Measurements from ENCODE around the gene ARHGEF4. TPM values are rescaled to one million over a fixed set of nuclear protein-coding genes. Genes with fewer than 3 reads are reported as not detected.
A peak's percentile ranks its signal among the peaks of the same experiment; 100 is the strongest.

The ARHGEF4 gene
- total RNA-seq, 1 donor from 2014 or later, result 9.1 TPM

DNA sequence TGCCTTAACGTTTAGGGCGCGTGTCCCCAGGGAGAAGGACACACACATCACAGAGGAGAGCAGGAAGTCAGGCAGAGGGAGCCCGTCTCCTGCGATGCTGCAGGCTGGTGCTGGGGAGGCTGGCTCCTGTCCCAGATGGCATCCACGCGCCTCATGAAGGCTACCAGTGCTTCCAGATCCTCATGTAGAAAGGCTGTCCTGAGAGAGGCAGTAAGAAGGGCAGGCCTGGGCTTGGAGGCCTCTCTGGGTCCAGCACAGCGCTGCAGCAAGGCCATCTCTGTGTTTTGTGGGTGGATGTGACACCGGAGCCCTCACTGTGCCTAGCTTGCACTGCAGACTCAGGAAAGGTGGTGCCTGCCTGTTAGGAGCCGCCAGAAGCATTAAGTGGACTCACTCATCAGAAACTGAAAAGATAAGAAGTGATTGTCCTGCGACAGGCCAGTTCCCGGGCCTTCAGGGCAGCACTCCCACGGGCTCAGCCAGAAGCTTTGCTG lies 193.8 kb downstream of the ARHGEF4 start:
- peak overlapping the region; percentile 36 for H3K27ac ChIP-seq
- TF ChIP-seq, protein P1, sequence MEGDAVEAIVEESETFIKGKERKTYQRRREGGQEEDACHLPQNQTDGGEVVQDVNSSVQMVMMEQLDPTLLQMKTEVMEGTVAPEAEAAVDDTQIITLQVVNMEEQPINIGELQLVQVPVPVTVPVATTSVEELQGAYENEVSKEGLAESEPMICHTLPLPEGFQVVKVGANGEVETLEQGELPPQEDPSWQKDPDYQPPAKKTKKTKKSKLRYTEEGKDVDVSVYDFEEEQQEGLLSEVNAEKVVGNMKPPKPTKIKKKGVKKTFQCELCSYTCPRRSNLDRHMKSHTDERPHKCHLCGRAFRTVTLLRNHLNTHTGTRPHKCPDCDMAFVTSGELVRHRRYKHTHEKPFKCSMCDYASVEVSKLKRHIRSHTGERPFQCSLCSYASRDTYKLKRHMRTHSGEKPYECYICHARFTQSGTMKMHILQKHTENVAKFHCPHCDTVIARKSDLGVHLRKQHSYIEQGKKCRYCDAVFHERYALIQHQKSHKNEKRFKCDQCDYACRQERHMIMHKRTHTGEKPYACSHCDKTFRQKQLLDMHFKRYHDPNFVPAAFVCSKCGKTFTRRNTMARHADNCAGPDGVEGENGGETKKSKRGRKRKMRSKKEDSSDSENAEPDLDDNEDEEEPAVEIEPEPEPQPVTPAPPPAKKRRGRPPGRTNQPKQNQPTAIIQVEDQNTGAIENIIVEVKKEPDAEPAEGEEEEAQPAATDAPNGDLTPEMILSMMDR (IDR thresholded peaks at IDR 0.05), result no peak
- DNase-seq (no peak), ATAC-seq (no peak)
- H3K4me3 ChIP-seq, result no peak overlapping the region
- H3K36me3 ChIP-seq, result no peaks in the 10 kb centered on the region
- peaks cover 12% of the 10 kb centered on the region for H3K27me3 ChIP-seq (ENCODE audit: low read depth)
- intact Hi-C loops (cut with DNase I), result no loop called here
- H3K9me3 ChIP-seq, result no peaks in the 10 kb centered on the region
- no peaks in the 10 kb centered on the region for H3K4me1 ChIP-seq

DNA sequence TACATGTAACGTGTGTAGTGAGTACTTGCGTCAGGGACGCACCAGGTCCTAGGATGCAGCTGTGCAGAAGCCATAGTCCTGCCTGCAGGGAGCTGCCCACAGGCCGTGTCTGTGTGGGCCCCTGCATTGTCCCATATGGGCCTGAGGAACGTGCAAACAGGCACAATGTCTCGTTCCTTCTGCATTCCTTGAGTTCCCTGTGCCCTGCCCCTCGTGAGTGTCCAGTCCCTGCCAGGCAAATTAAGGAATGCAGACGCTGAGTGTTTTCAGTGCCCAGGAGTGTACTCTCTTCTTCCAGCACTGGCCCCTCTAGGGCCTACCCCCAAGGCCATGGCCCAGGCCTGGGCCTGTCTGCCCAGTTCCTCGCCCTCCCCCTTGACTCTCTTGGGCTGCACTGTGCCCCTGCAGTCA lies 194.7 kb downstream of the ARHGEF4 start:
- Histone ChIP-seq H3K36me3 (no peaks in the 10 kb centered on the region), H3K27me3 (ENCODE audit: low read depth) (peaks cover 15% of the 10 kb centered on the region), H3K27ac (peak overlapping the region; percentile 36), H3K4me3 (no peak overlapping the region), H3K9me3 (no peaks in the 10 kb centered on the region), H3K4me1 (no peaks in the 10 kb centered on the region)
- TF ChIP-seq, protein P1 (IDR thresholded peaks at IDR 0.05), result no peak
- DNase-seq (no peak), ATAC-seq (peak; percentile 74 to 77)
- intact Hi-C loops (cut with DNase I), result no loop called here

DNA sequence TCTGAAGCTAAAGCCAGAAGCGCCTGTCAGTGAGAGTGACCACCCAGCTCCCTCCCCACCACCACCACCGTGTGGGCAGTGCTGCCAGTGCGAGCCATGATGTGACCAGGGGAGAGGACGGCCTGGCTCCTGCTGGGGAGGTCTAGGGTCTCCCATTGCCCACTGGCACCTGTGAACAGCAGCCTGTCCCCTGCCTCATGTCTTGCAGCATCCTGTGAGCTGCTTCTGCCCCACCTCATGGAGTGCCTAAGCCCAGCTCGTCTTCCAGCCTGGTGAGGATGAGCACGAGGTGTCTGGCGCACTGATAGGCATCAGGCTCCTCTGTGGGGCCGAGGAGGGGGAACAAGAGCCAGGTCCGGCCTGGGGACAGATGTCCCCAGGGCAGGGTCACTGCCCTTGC lies 195.2 kb downstream of the ARHGEF4 start:
- intact Hi-C loops (cut with DNase I), result no loop called here
- DNase-seq (peak; percentile 29), ATAC-seq (no peak)
- H3K9me3 ChIP-seq, result no peaks in the 10 kb centered on the region
- no peak overlapping the region for H3K4me3 ChIP-seq
- peak overlapping the region; percentile 36 for H3K27ac ChIP-seq
- H3K4me1 ChIP-seq, result no peaks in the 10 kb centered on the region
- no peaks in the 10 kb centered on the region for H3K36me3 ChIP-seq
- peaks cover 19% of the 10 kb centered on the region for H3K27me3 ChIP-seq (ENCODE audit: low read depth)
- TF ChIP-seq, protein P1 (IDR thresholded peaks at IDR 0.05), result no peak

DNA sequence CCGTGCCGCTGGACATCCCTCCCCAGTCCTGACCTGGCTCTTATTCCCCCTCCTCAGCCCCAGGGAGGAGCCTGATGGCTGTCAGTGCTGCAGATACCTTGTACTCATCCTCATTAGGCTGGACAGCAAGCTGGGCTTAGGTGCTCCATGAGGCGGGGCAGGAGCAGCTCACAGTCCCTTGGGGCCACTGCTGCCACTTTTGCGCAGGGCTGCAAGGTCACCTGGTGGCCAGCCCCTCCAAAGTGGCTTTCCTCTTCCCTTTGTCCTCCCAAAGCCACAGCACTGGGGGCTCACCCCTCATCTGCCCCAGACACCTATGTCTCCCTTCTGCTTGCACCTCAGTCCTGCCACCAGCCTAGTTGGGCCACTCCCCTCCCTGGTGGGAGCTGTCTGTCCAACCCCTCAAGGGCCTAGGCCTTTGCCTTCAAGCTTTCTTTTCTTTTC lies 195.7 kb downstream of the ARHGEF4 start:
- Histone ChIP-seq H3K27me3 (ENCODE audit: low read depth) (peaks cover 20% of the 10 kb centered on the region), H3K27ac (no peak overlapping the region), H3K4me3 (no peak overlapping the region), H3K36me3 (no peaks in the 10 kb centered on the region), H3K9me3 (no peaks in the 10 kb centered on the region), H3K4me1 (no peaks in the 10 kb centered on the region)
- intact Hi-C loops (cut with DNase I), result no loop called here
- ATAC-seq, result no peak
- TF ChIP-seq, protein P1 (IDR thresholded peaks at IDR 0.05), result no peak
- peak; percentile 30 for DNase-seq

DNA sequence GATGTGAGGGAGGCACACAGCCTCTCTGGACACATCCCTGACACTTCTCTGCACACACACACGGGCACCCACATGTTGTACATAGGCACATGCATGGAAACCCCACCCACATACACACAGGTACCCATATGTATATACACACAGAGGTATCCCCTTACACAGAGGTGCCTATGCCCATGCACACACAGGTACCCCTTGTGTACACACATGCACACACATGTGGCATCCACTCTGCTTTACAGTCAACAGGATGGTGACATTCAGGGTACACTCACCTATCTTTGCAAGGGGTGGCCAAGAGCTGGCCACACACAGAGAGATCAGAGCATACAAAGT lies 197.0 kb downstream of the ARHGEF4 start:
- no peak overlapping the region for H3K4me3 ChIP-seq
- no peak for DNase-seq
- H3K4me1 ChIP-seq, result no peaks in the 10 kb centered on the region
- H3K27ac ChIP-seq, result no peak overlapping the region
- H3K36me3 ChIP-seq, result no peaks in the 10 kb centered on the region
- no peaks in the 10 kb centered on the region for H3K9me3 ChIP-seq
- intact Hi-C loops (cut with DNase I), result no loop called here
- TF ChIP-seq, protein P1 (IDR thresholded peaks at IDR 0.05), result no peak
- peak in 1 of 2 donors; percentile 5 for ATAC-seq
- peaks cover 20% of the 10 kb centered on the region for H3K27me3 ChIP-seq (ENCODE audit: low read depth)

All from lower lobe of right lung (tissue), 2 donors.